Measurements from ENCODE around the gene HSPB1. TPM values are rescaled to one million over a fixed set of nuclear protein-coding genes. Genes with fewer than 3 reads are reported as not detected.

HSPB1 gene
- total and polyA plus RNA-seq, 2 donors (not counting 1 experiment from before 2014, with no cell fraction given), result 34.0 to 343 TPM

- TF ChIP-seq, protein P1, sequence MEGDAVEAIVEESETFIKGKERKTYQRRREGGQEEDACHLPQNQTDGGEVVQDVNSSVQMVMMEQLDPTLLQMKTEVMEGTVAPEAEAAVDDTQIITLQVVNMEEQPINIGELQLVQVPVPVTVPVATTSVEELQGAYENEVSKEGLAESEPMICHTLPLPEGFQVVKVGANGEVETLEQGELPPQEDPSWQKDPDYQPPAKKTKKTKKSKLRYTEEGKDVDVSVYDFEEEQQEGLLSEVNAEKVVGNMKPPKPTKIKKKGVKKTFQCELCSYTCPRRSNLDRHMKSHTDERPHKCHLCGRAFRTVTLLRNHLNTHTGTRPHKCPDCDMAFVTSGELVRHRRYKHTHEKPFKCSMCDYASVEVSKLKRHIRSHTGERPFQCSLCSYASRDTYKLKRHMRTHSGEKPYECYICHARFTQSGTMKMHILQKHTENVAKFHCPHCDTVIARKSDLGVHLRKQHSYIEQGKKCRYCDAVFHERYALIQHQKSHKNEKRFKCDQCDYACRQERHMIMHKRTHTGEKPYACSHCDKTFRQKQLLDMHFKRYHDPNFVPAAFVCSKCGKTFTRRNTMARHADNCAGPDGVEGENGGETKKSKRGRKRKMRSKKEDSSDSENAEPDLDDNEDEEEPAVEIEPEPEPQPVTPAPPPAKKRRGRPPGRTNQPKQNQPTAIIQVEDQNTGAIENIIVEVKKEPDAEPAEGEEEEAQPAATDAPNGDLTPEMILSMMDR (IDR thresholded peaks at IDR 0.05), result no peak
- TF ChIP-seq EZH2 (IDR thresholded peaks at IDR 0.05; ENCODE audit: borderline replicate concordance, insufficient read depth, low read depth, low read length, poor library complexity, severe bottlenecking), result no peak
- peaks cover 99% of the 10 kb centered on the region for H3K79me2 ChIP-seq (ENCODE audit: control insufficient read depth, insufficient read depth, low read length)
- DNase-seq, result no peak
- Mint-ChIP-seq H3K4me1 (peaks cover 40% of the 10 kb centered on the region), H3K4me3 (no peak overlapping the region), H3K9me3 (ENCODE audit: insufficient read depth) (no peaks in the 10 kb centered on the region), H3K27me3 (no peaks in the 10 kb centered on the region), H3K27ac (no peak overlapping the region)
- 98% methylated on average over 4 of the region's 5 CpGs for WGBS (ENCODE audit: insufficient coverage)
- no peak overlapping the region for H2AFZ ChIP-seq (ENCODE audit: insufficient read depth, low read depth, low read length, poor library complexity, severe bottlenecking)
- CTCF ChIA-PET, result no interaction called here
- H3K4me2 ChIP-seq (replicated peaks; ENCODE audit: low read depth, low read length, poor library complexity, severe bottlenecking), result no peak overlapping the region
- no peaks in the 10 kb centered on the region for H3K4me1 ChIP-seq (ENCODE audit: control insufficient read depth in 2 of 2, insufficient read depth in 2 of 2, low read length in 2 of 2)
- no peaks in the 10 kb centered on the region for H3K27me3 ChIP-seq (replicated peaks in 1 of 4; ENCODE audit: control extremely low read depth in 1 of 4, control insufficient read depth in 3 of 4, insufficient read depth in 4 of 4, low read length in 3 of 4)
- POLR2A ChIA-PET, result no interaction called here
- H3K36me3 ChIP-seq (replicated peaks in 1 of 2; ENCODE audit: control extremely low read depth in 1 of 2, control insufficient read depth in 1 of 2, extremely low read depth in 1 of 2, insufficient read depth in 2 of 2, low read length in 1 of 2), result peaks cover 5 to 59% of the 10 kb centered on the region in 2 experiments
- no peaks in the 10 kb centered on the region for H3K9me3 ChIP-seq (ENCODE audit: control extremely low read depth in 1 of 3, control insufficient read depth in 2 of 3, insufficient read depth in 1 of 3, low read length in 2 of 3)
- peaks cover 98% of the 10 kb centered on the region for H4K20me1 ChIP-seq (ENCODE audit: control insufficient read depth, insufficient read depth, low read length, poor library complexity, severe bottlenecking)
- no peak for ATAC-seq (ENCODE audit: low read depth)
- no peak overlapping the region for H3K27ac ChIP-seq (ENCODE audit: low read length in 2 of 2)
- H3K4me3 ChIP-seq (ENCODE audit: control extremely low read depth in 1 of 5, extremely low read depth in 1 of 5, insufficient read depth in 1 of 5, low read depth in 2 of 5, low read length in 4 of 5), result no peak overlapping the region
- H3K9ac ChIP-seq (ENCODE audit: low read length), result no peak overlapping the region
- intact Hi-C loops (cut with micrococcal nuclease), result no loop called here
These were observed 39.7 kb downstream of the HSPB1 start for GRCh38 chr7:76342222-76342621.

GRCh38 chr7:76343294-76343930 is 40.9 kb downstream of the HSPB1 start:
- TF ChIP-seq EZH2 (IDR thresholded peaks at IDR 0.05; ENCODE audit: borderline replicate concordance, insufficient read depth, low read depth, low read length, poor library complexity, severe bottlenecking), result no peak
- TF ChIP-seq, protein P1 (IDR thresholded peaks at IDR 0.05), result no peak
- POLR2A ChIA-PET, result no interaction called here
- no peaks in the 10 kb centered on the region for H3K9me3 ChIP-seq (ENCODE audit: control extremely low read depth in 1 of 3, control insufficient read depth in 2 of 3, insufficient read depth in 1 of 3, low read length in 2 of 3)
- H3K4me2 ChIP-seq (replicated peaks; ENCODE audit: low read depth, low read length, poor library complexity, severe bottlenecking), result no peak overlapping the region
- peaks cover 99% of the 10 kb centered on the region for H3K79me2 ChIP-seq (ENCODE audit: control insufficient read depth, insufficient read depth, low read length)
- H3K36me3 ChIP-seq (replicated peaks in 1 of 2; ENCODE audit: control extremely low read depth in 1 of 2, control insufficient read depth in 1 of 2, extremely low read depth in 1 of 2, insufficient read depth in 2 of 2, low read length in 1 of 2), result peaks cover 5 to 64% of the 10 kb centered on the region in 2 experiments
- no peak overlapping the region for H3K4me3 Mint-ChIP-seq
- CTCF ChIA-PET, result no interaction called here
- no peak overlapping the region for H3K9ac ChIP-seq (ENCODE audit: low read length)
- H3K27me3 ChIP-seq (replicated peaks in 1 of 4; ENCODE audit: control extremely low read depth in 1 of 4, control insufficient read depth in 3 of 4, insufficient read depth in 4 of 4, low read length in 3 of 4), result no peaks in the 10 kb centered on the region
- H3K9me3 Mint-ChIP-seq (ENCODE audit: insufficient read depth), result no peaks in the 10 kb centered on the region
- ATAC-seq (ENCODE audit: low read depth) (no peak), DNase-seq (no peak)
- H3K27ac ChIP-seq (ENCODE audit: low read length in 2 of 2), result no peak overlapping the region
- WGBS (ENCODE audit: insufficient coverage), result 90% methylated on average over 5 of the region's 6 CpGs
- no peaks in the 10 kb centered on the region for H3K27me3 Mint-ChIP-seq
- no peak overlapping the region for H2AFZ ChIP-seq (ENCODE audit: insufficient read depth, low read depth, low read length, poor library complexity, severe bottlenecking)
- no peak overlapping the region for H3K4me3 ChIP-seq (ENCODE audit: control extremely low read depth in 1 of 5, extremely low read depth in 1 of 5, insufficient read depth in 1 of 5, low read depth in 2 of 5, low read length in 4 of 5)
- intact Hi-C loops (cut with micrococcal nuclease), result no loop called here
- H4K20me1 ChIP-seq (ENCODE audit: control insufficient read depth, insufficient read depth, low read length, poor library complexity, severe bottlenecking), result peaks cover 98% of the 10 kb centered on the region
- H3K27ac Mint-ChIP-seq, result no peak overlapping the region
- H3K4me1 ChIP-seq (ENCODE audit: control insufficient read depth in 2 of 2, insufficient read depth in 2 of 2, low read length in 2 of 2), result no peaks in the 10 kb centered on the region
- peaks cover 33% of the 10 kb centered on the region for H3K4me1 Mint-ChIP-seq
